Fibroblast of lung (primary cell): ENCODE data around the gene C19orf38.

Experiments used
- CTCF ChIP-seq, 2 donors: IDR thresholded peaks in 1 of 2; conservative IDR thresholded peaks in 1 of 2; 1 replicate in 1 of 2; 2 replicates in 1 of 2; pipeline ENCODE4 v1.5.1; 2011 to 2012; ENCODE audit warnings: low read length in 2 of 2, control low read depth in 1 of 2, inconsistent platforms in 1 of 2, low read depth in 1 of 2, mild to moderate bottlenecking in 1 of 2
- EZH2 ChIP-seq: IDR thresholded peaks from 2 replicates; pipeline ENCODE4 v1.5.1; 2012; ENCODE audit warnings: low read length, control low read depth, mild to moderate bottlenecking; ENCODE audit errors: missing control alignments

- TF ChIP-seq CTCF (conservative IDR thresholded peaks at IDR 0.05 in 1 of 2, IDR thresholded peaks at IDR 0.05 in 1 of 2; ENCODE audit: low read depth in 1 of 2, low read length in 2 of 2) (no peak), EZH2 (no peak)
These were observed 33.1 kb upstream of the C19orf38 start for GRCh38 chr19:10815007-10815536.
